Right forelimb (tissue), 1 donor: ENCODE measurements around the gene ZCCHC8.
"Not testable (repeated sequence)": the region's sequence is repeated elsewhere in the genome, so short reads cannot be mapped to it uniquely, and the experiment has no call there.

ENCODE experiments used
- DNase-seq: peaks from one replicate; pipeline ENCODE4 v3.0.0-alpha.2; 2018

ZCCHC8 gene

GRCh38 chr12:122506393-122506938, 5.7 kb upstream of the ZCCHC8 start:
- no peak for DNase-seq

- DNase-seq: no peak
Measured at GRCh38 chr12:122505419-122506051, 4.8 kb upstream of the ZCCHC8 start.

- DNase-seq: no peak
Measured at GRCh38 chr12:122503783-122504590, 3.3 kb upstream of the ZCCHC8 start.

GRCh38 chr12:122503147-122503751, 2.5 kb upstream of the ZCCHC8 start:
- DNase-seq: no peak

- DNase-seq: no peak
Measured at GRCh38 chr12:122501489-122501989, 807 bp upstream of the ZCCHC8 start.

- DNase-seq: peak; percentile 73
Measured at GRCh38 chr12:122499991-122500684, 594 bp downstream of the ZCCHC8 start.

- DNase-seq: no peak
Measured at GRCh38 chr12:122495258-122495657, 5.5 kb downstream of the ZCCHC8 start.

- DNase-seq: not testable (repeated sequence)
Measured at GRCh38 chr12:122493222-122493621, 7.5 kb downstream of the ZCCHC8 start.

GRCh38 chr12:122491991-122492390, 8.7 kb downstream of the ZCCHC8 start:
- no peak for DNase-seq

GRCh38 chr12:122489038-122489437, 11.7 kb downstream of the ZCCHC8 start:
- DNase-seq: no peak

GRCh38 chr12:122487807-122488206, 12.9 kb downstream of the ZCCHC8 start:
- DNase-seq: not testable (repeated sequence)

GRCh38 chr12:122486805-122487426, 13.8 kb downstream of the ZCCHC8 start:
- no peak for DNase-seq

GRCh38 chr12:122486360-122486759, 14.4 kb downstream of the ZCCHC8 start:
- not testable (repeated sequence) for DNase-seq

GRCh38 chr12:122484385-122484784, 16.3 kb downstream of the ZCCHC8 start:
- not testable (repeated sequence) for DNase-seq

GRCh38 chr12:122483969-122484368, 16.8 kb downstream of the ZCCHC8 start:
- no peak for DNase-seq

- DNase-seq: no peak
Measured at GRCh38 chr12:122481861-122482260, 18.9 kb downstream of the ZCCHC8 start.

- DNase-seq: no peak
Measured at GRCh38 chr12:122480753-122481152, 20.0 kb downstream of the ZCCHC8 start.

GRCh38 chr12:122474324-122474716, 26.4 kb downstream of the ZCCHC8 start:
- DNase-seq: no peak

GRCh38 chr12:122473543-122474323, 27.0 kb downstream of the ZCCHC8 start:
- no peak for DNase-seq

- DNase-seq: no peak
Measured at GRCh38 chr12:122471324-122472226, 29.2 kb downstream of the ZCCHC8 start.
